H1 (cell line): Measurements from ENCODE around the gene NFIX. TPM values are rescaled to one million over a fixed set of nuclear protein-coding genes. Genes with fewer than 3 reads are reported as not detected.

ENCODE experiments used
- CTCF ChIA-PET: fragments of 300-600 bp; sonication (Branson Sonifier 250); formaldehyde crosslinking; loops from one replicate; lab custom pipeline; 2021; ENCODE audit not compliant: partially characterized antibody; lab: Charles Lee
- POLR2A ChIA-PET: fragments of 300-600 bp; sonication (Branson Sonifier 250); formaldehyde crosslinking; loops from one replicate; lab custom pipeline; 2021; ENCODE audit warnings: inconsistent platforms; ENCODE audit not compliant: partially characterized antibody; lab: Charles Lee
- DNase-seq, 2 experiments: peaks; one replicate each; pipeline versions ENCODE4 v3.0.0 to v3.0.0-alpha.2; 2010 to 2022; ENCODE audit warnings: low spot score in 2 of 2, low read depth in 1 of 2, mixed read lengths in 1 of 2
- FAIRE-seq: peaks from 2 replicates; lab custom pipeline; 2011; peaks lifted over from hg19 to GRCh38; lab: Jason Lieb, UNC
- H2AFZ ChIP-seq: 2 replicates; pipeline ENCODE4 v1.8.1; 2012; ENCODE audit warnings: low read length, inconsistent platforms
- H2AK5ac ChIP-seq: 2 replicates; pipeline ENCODE4 v1.6.1; 2013; ENCODE audit warnings: low read depth, low read length
- H2BK120ac ChIP-seq: replicated peaks from 2 replicates; pipeline ENCODE3; 2013; ENCODE audit warnings: low read depth, low read length, inconsistent platforms
- H2BK12ac ChIP-seq: 2 replicates; pipeline ENCODE4 v1.6.1; 2013; ENCODE audit warnings: low read depth, low read length
- H2BK15ac ChIP-seq: 2 replicates; pipeline ENCODE4 v1.6.1; 2013; ENCODE audit warnings: low read length
- H2BK20ac ChIP-seq: 2 replicates; pipeline ENCODE4 v1.6.1; 2013; ENCODE audit warnings: low read length
- H2BK5ac ChIP-seq: 2 replicates; pipeline ENCODE4 v1.6.1; 2013; ENCODE audit warnings: low read depth, low read length
- H3K14ac ChIP-seq: 2 replicates; pipeline ENCODE4 v1.6.1; 2013; ENCODE audit warnings: inconsistent platforms; ENCODE audit not compliant: insufficient read length
- H3K18ac ChIP-seq: 2 replicates; pipeline ENCODE4 v1.6.1; 2013; ENCODE audit warnings: low read length; ENCODE audit errors: extremely low read depth
- H3K23ac ChIP-seq: 2 replicates; pipeline ENCODE4 v1.6.1; 2013; ENCODE audit warnings: inconsistent platforms; ENCODE audit not compliant: insufficient read length
- H3K23me2 ChIP-seq: 2 replicates; pipeline ENCODE4 v1.6.1; 2013; ENCODE audit warnings: low read depth, low read length
- H3K27ac ChIP-seq: 2 replicates; pipeline ENCODE4 v1.6.1; 2011; ENCODE audit warnings: low read depth, low read length, inconsistent platforms
- H3K27me3 ChIP-seq, 4 experiments: replicated peaks in 1 of 4; 1 replicate in 1 of 4; 2 replicates in 3 of 4; pipeline versions ENCODE4 v1.6.1 to v1.8.1; 2011 to 2013; ENCODE audit warnings: low read length in 3 of 4, mild to moderate bottlenecking in 3 of 4, inconsistent platforms in 2 of 4, mixed read lengths in 2 of 4, moderate library complexity in 1 of 4; ENCODE audit not compliant: control insufficient read depth in 3 of 4, insufficient read depth in 3 of 4; ENCODE audit errors: extremely low read depth in 1 of 4
- H3K36me3 ChIP-seq, 4 experiments: 2 replicates each; pipeline versions ENCODE4 v1.6.1 to v1.8.1; 2011 to 2013; ENCODE audit warnings: mild to moderate bottlenecking in 4 of 4, low read length in 3 of 4, moderate library complexity in 2 of 4, control low read depth in 1 of 4, inconsistent platforms in 1 of 4; ENCODE audit not compliant: insufficient read depth in 4 of 4, control insufficient read depth in 2 of 4
- H3K4ac ChIP-seq: replicated peaks from 2 replicates; pipeline ENCODE3; 2013; ENCODE audit warnings: low read length, low read depth, mixed read lengths, inconsistent platforms; ENCODE audit not compliant: insufficient read length
- H3K4me1 ChIP-seq, 4 experiments: replicated peaks in 1 of 4; 1 replicate in 1 of 4; 2 replicates in 3 of 4; pipeline versions ENCODE4 v1.6.1 to v1.8.1; 2011 to 2013; ENCODE audit warnings: low read length in 3 of 4, inconsistent platforms in 2 of 4, mixed read lengths in 1 of 4; ENCODE audit not compliant: insufficient read depth in 4 of 4, control insufficient read depth in 3 of 4
- H3K4me2 ChIP-seq, 2 experiments: 2 replicates each; pipeline versions ENCODE4 v1.6.1 to v1.8.1; 2011 to 2013; ENCODE audit warnings: low read depth in 2 of 2, low read length in 2 of 2, control low read depth in 1 of 2, inconsistent platforms in 1 of 2, mild to moderate bottlenecking in 1 of 2; ENCODE audit not compliant: insufficient read depth in 1 of 2
- H3K4me3 ChIP-seq, 4 experiments: fragments of 200-600, 300-600 bp in 1 of 4; sonication (generic), shearing (Covaris generic), sonication (Bioruptor Twin) in 1 of 4; 2 replicates each; pipeline versions ENCODE4 v1.5.1 to v1.8.1; 2011 to 2016; ENCODE audit warnings: low read length in 4 of 4, low read depth in 3 of 4, control low read depth in 2 of 4, inconsistent platforms in 2 of 4, mild to moderate bottlenecking in 2 of 4, mixed read lengths in 1 of 4, moderate library complexity in 1 of 4; ENCODE audit not compliant: insufficient read depth in 2 of 4; ENCODE audit errors: extremely low read depth in 1 of 4
- H3K56ac ChIP-seq: replicated peaks from 2 replicates; pipeline ENCODE3; 2013; ENCODE audit warnings: low read depth, mild to moderate bottlenecking, mixed read lengths, low read length, inconsistent platforms; ENCODE audit not compliant: insufficient read length
- H3K79me1 ChIP-seq: 2 replicates; pipeline ENCODE4 v1.6.1; 2013; ENCODE audit warnings: low read depth, low read length, control low read depth
- H3K79me2 ChIP-seq, 2 experiments: 2 replicates each; pipeline versions ENCODE4 v1.6.1 to v1.8.1; 2012 to 2013; ENCODE audit warnings: low read length in 2 of 2, mild to moderate bottlenecking in 2 of 2, inconsistent platforms in 1 of 2; ENCODE audit not compliant: insufficient read depth in 2 of 2, control insufficient read depth in 1 of 2
- H3K9ac ChIP-seq, 4 experiments: replicated peaks in 1 of 4; 1 replicate in 1 of 4; 2 replicates in 3 of 4; pipeline versions ENCODE4 v1.6.1 to v1.8.1; 2011 to 2013; ENCODE audit warnings: low read depth in 3 of 4, low read length in 3 of 4, control low read depth in 2 of 4, mild to moderate bottlenecking in 2 of 4, moderate library complexity in 2 of 4, inconsistent platforms in 1 of 4; ENCODE audit errors: extremely low read depth in 1 of 4
- H3K9me3 ChIP-seq, 2 experiments: 2 replicates each; pipeline versions ENCODE4 v1.6.1 to v1.8.1; 2012 to 2013; ENCODE audit warnings: mild to moderate bottlenecking in 2 of 2, moderate library complexity in 2 of 2, control low read depth in 1 of 2, inconsistent platforms in 1 of 2, low read depth in 1 of 2, low read length in 1 of 2, mixed read lengths in 1 of 2; ENCODE audit not compliant: insufficient read depth in 2 of 2
- H4K20me1 ChIP-seq, 2 experiments: replicated peaks in 1 of 2; 2 replicates each; pipeline versions ENCODE3 to v1.8.1; 2011 to 2013; ENCODE audit warnings: inconsistent platforms in 2 of 2, low read length in 2 of 2, mild to moderate bottlenecking in 1 of 2; ENCODE audit not compliant: insufficient read depth in 2 of 2, control insufficient read depth in 1 of 2
- H4K5ac ChIP-seq: 2 replicates; pipeline ENCODE4 v1.6.1; 2013; ENCODE audit warnings: low read length, low read depth, mixed read lengths, inconsistent platforms; ENCODE audit not compliant: insufficient read length
- H4K8ac ChIP-seq: 2 replicates; pipeline ENCODE4 v1.8.0; 2013; ENCODE audit warnings: mild to moderate bottlenecking, moderate library complexity, low read length, inconsistent platforms; ENCODE audit not compliant: insufficient read depth; ENCODE audit errors: extremely low read depth
- H4K91ac ChIP-seq: replicated peaks from 2 replicates; pipeline ENCODE3; 2013; ENCODE audit warnings: low read length, mixed read lengths, inconsistent platforms; ENCODE audit not compliant: insufficient read length
- BCL11A ChIP-seq, 2 experiments: IDR thresholded peaks; one replicate each; pipeline ENCODE4 v1.6.1; 2011; ENCODE audit warnings: low read depth in 2 of 2, low read length in 2 of 2, mild to moderate bottlenecking in 2 of 2
- BRCA1 ChIP-seq: IDR thresholded peaks from 2 replicates; pipeline ENCODE4 v1.6.1; 2012; ENCODE audit warnings: low read depth, low read length, improper control_type of control experiment
- EGR1 ChIP-seq: IDR thresholded peaks from 2 replicates; pipeline ENCODE4 v1.6.1; 2011; ENCODE audit warnings: low read depth, low read length, borderline replicate concordance
- FOSL1 ChIP-seq: IDR thresholded peaks from 2 replicates; pipeline ENCODE4 v1.6.1; 2011; ENCODE audit warnings: mild to moderate bottlenecking, low read depth, low read length, moderate library complexity; ENCODE audit not compliant: insufficient read depth
- JUND ChIP-seq: IDR thresholded peaks from 2 replicates; pipeline ENCODE4 v1.6.1; 2011; ENCODE audit warnings: mild to moderate bottlenecking, improper control_type of control experiment, low read length
- MAFK ChIP-seq: IDR thresholded peaks from 2 replicates; pipeline ENCODE4 v1.6.1; 2012; ENCODE audit warnings: low read depth, mild to moderate bottlenecking, improper control_type of control experiment, low read length
- POLR2A ChIP-seq, 2 experiments: IDR thresholded peaks; 1 replicate in 1 of 2; 2 replicates in 1 of 2; pipeline ENCODE4 v1.6.1; 2011; ENCODE audit warnings: low read depth in 2 of 2, low read length in 2 of 2, mild to moderate bottlenecking in 2 of 2; ENCODE audit errors: control extremely low read depth in 1 of 2
- SP2 ChIP-seq: IDR thresholded peaks from 2 replicates; pipeline ENCODE4 v1.6.1; 2012; ENCODE audit warnings: mild to moderate bottlenecking, low read length, inconsistent platforms
- YY1 ChIP-seq: IDR thresholded peaks from 2 replicates; pipeline ENCODE4 v1.6.1; 2011; ENCODE audit warnings: low read depth, mild to moderate bottlenecking, low read length
- WGBS, 2 experiments: shearing (Covaris generic) in 1 of 2; methylation state at CpG; one replicate each; pipeline versions ENCODE4 v1.1.6 to v1.1.7; 2013 to 2015; ENCODE audit warnings: low lambda C conversion rate in 2 of 2, mixed read lengths in 2 of 2, inconsistent platforms in 1 of 2, low coverage in 1 of 2, missing lambda C conversion rate in 1 of 2; ENCODE audit not compliant: insufficient replicate concordance in 2 of 2, insufficient coverage in 1 of 2, insufficient read length in 1 of 2; ENCODE audit errors: extremely low coverage in 1 of 2, missing lambda C conversion rate in 1 of 2; 5-methylcytosine and 5-hydroxymethylcytosine counted together
- polyA plus RNA-seq, 7 experiments: library from polyadenylated mRNA; depleted of rRNA in 3 of 7; stranded (reverse) in 5 of 7; unstranded in 2 of 7; fragments of >200 nt in 5 of 7; fragments of 200-250 nt in 2 of 7; gene quantifications; 1 replicate in 5 of 7; 2 replicates in 1 of 7; 4 replicates in 1 of 7; pipeline versions ENCODE4 v1.2.1 to v1.2.3, GENCODE V29; 2011 to 2013; ENCODE audit warnings: missing spikeins in 2 of 7, mixed read lengths in 2 of 7
- total RNA-seq: library from RNA; stranded (reverse); fragmentation: NEBNext Ultra II Directional; extraction: Animal tissue kit (Norgen Biotek cat#: 25700); gene quantifications from 2 replicates; pipeline ENCODE4 v1.2.1, GENCODE V29; 2021
- TF ChIP-seq, protein P1 (sequence below), 3 experiments: IDR thresholded peaks; 1 replicate in 2 of 3; 2 replicates in 1 of 3; pipeline versions ENCODE4 v1.5.1 to v1.6.1; 2011; ENCODE audit warnings: low read length in 3 of 3, mild to moderate bottlenecking in 3 of 3, inconsistent platforms in 2 of 3, low read depth in 1 of 3, moderate library complexity in 1 of 3; ENCODE audit not compliant: insufficient read depth in 1 of 3; ENCODE audit errors: control extremely low read depth in 1 of 3

Gene NFIX
- total and polyA plus RNA-seq, 2 of the 8 experiments (the other 6 are each of a cell fraction or from before 2014, with no cell fraction given): 0.03 to 0.20 TPM

GRCh38 chr19:13104848-13105711 lies 109.8 kb downstream of the NFIX start:
- no peak overlapping the region for H3K23ac ChIP-seq
- no peaks in the 10 kb centered on the region for H3K79me1 ChIP-seq
- H3K9ac ChIP-seq: no peak overlapping the region
- no peak overlapping the region for H3K4ac ChIP-seq
- FAIRE-seq (no peak), DNase-seq (no peak)
- peaks cover 3 to 18% (median 13%) of the 10 kb centered on the region in 4 experiments; a peak in 5 of 8 replicates for H3K36me3 ChIP-seq
- no peak overlapping the region for H3K4me3 ChIP-seq
- no peak overlapping the region for H3K4me2 ChIP-seq
- H4K8ac ChIP-seq: no peak overlapping the region
- no peak overlapping the region for H2BK12ac ChIP-seq
- H3K27me3 ChIP-seq: peaks cover 11 to 28% (median 21%) of the 10 kb centered on the region in 4 experiments
- H2AK5ac ChIP-seq: no peak overlapping the region
- no peak overlapping the region for H2BK15ac ChIP-seq
- H3K18ac ChIP-seq: no peak overlapping the region
- POLR2A ChIA-PET: interaction anchor here (0.9 to 11.6 kb wide), 10 partner anchors 10 to 125 kb away, joined by 3 to 141 read pairs (median 5); partner anchors contain the start of genes IER2, NACC1, STX10 and TRMT1
- H2BK5ac ChIP-seq: no peak overlapping the region
- no peaks in the 10 kb centered on the region for H3K9me3 ChIP-seq
- H3K27ac ChIP-seq: no peak overlapping the region
- no peak overlapping the region for H3K56ac ChIP-seq
- H3K4me1 ChIP-seq: peaks cover 0 to 19% (median 7%) of the 10 kb centered on the region in 4 experiments; a peak in 5 of 7 replicates
- H3K79me2 ChIP-seq: no peaks in the 10 kb centered on the region
- H4K5ac ChIP-seq: no peak overlapping the region
- peaks cover 6% of the 10 kb centered on the region; the same call in 1 of the 2 replicates for H3K23me2 ChIP-seq
- no peak overlapping the region for H2BK120ac ChIP-seq
- no peak overlapping the region for H2AFZ ChIP-seq
- H4K91ac ChIP-seq: no peak overlapping the region
- no peak overlapping the region for H2BK20ac ChIP-seq
- no peak overlapping the region for H3K14ac ChIP-seq
- peaks cover 0 to 10% of the 10 kb centered on the region in 2 experiments for H4K20me1 ChIP-seq
- 90% methylated on average over 27 of the region's 29 CpGs; no CpG with 5 or more reads in 1 of the 2 experiments for WGBS, 2 experiments
- CTCF ChIA-PET: interaction anchor here (0.6 to 5.0 kb wide), 25 partner anchors 9 to 466 kb away, joined by 3 to 47 read pairs (median 4); no protein-coding TSS in a partner anchor
- TF ChIP-seq, protein P1, sequence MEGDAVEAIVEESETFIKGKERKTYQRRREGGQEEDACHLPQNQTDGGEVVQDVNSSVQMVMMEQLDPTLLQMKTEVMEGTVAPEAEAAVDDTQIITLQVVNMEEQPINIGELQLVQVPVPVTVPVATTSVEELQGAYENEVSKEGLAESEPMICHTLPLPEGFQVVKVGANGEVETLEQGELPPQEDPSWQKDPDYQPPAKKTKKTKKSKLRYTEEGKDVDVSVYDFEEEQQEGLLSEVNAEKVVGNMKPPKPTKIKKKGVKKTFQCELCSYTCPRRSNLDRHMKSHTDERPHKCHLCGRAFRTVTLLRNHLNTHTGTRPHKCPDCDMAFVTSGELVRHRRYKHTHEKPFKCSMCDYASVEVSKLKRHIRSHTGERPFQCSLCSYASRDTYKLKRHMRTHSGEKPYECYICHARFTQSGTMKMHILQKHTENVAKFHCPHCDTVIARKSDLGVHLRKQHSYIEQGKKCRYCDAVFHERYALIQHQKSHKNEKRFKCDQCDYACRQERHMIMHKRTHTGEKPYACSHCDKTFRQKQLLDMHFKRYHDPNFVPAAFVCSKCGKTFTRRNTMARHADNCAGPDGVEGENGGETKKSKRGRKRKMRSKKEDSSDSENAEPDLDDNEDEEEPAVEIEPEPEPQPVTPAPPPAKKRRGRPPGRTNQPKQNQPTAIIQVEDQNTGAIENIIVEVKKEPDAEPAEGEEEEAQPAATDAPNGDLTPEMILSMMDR (IDR thresholded peaks at IDR 0.05; ENCODE audit: control extremely low read depth in 1 of 3, insufficient read depth in 1 of 3, low read depth in 1 of 3, low read length in 3 of 3): no peak
- TF ChIP-seq FOSL1: no peak
- TF ChIP-seq BRCA1: no peak
- TF ChIP-seq YY1: no peak
- TF ChIP-seq POLR2A (IDR thresholded peaks at IDR 0.05; ENCODE audit: control extremely low read depth in 1 of 2, low read depth in 2 of 2, low read length in 2 of 2): no peak
- TF ChIP-seq BCL11A (IDR thresholded peaks at IDR 0.05; ENCODE audit: low read depth in 2 of 2, low read length in 2 of 2): no peak
- no peak for TF ChIP-seq JUND
- no peak for TF ChIP-seq EGR1
- TF ChIP-seq SP2: no peak
- no peak for TF ChIP-seq MAFK
